OCI-LY3 (cell line): Measurements from ENCODE around the gene PTPRH.
A peak's percentile ranks its signal among the peaks of the same experiment; 100 is the strongest.

Experiments used
- H2AFZ ChIP-seq: fragments of 200-600, 300-600 bp; shearing (Covaris generic); 2 replicates; pipeline ENCODE4 v1.6.0; 2014; ENCODE audit warnings: antibody characterized with exemption, low read depth, low read length
- H3K27ac ChIP-seq: fragments of 200-600, 300-600 bp; sonication (generic); 2 replicates; pipeline ENCODE4 v1.5.1; 2014; ENCODE audit warnings: mild to moderate bottlenecking, low read length, moderate library complexity, mixed read lengths
- H3K27me3 ChIP-seq: fragments of 200-600, 300-600 bp; sonication (generic); 2 replicates; pipeline ENCODE4 v1.6.1; 2014; ENCODE audit warnings: low read depth, low read length, mixed read lengths
- H3K36me3 ChIP-seq: fragments of 200-600, 300-600 bp; sonication (generic); replicated peaks from 2 replicates; pipeline ENCODE3; 2014; ENCODE audit warnings: low read depth, low read length, mixed read lengths
- H3K4me1 ChIP-seq: fragments of 300-600, 200-600 bp; sonication (generic); 2 replicates; pipeline ENCODE4 v1.6.1; 2014; ENCODE audit warnings: low read length, mixed read lengths
- H3K4me2 ChIP-seq: fragments of 200-600, 300-600 bp; sonication (generic); 2 replicates; pipeline ENCODE4 v1.6.1; 2014; ENCODE audit warnings: low read length, mixed read lengths
- H3K4me3 ChIP-seq: fragments of 300-600, 200-600 bp; sonication (generic); 2 replicates; pipeline ENCODE4 v1.5.1; 2014; ENCODE audit warnings: antibody characterized with exemption, mild to moderate bottlenecking, low read length, moderate library complexity
- H3K79me2 ChIP-seq: fragments of 300-600, 200-600 bp; shearing (Covaris generic); 2 replicates; pipeline ENCODE4 v1.6.1; 2014; ENCODE audit warnings: mild to moderate bottlenecking, low read length, mixed read lengths
- H3K9ac ChIP-seq: fragments of 300-600, 200-600 bp; shearing (Covaris generic); 2 replicates; pipeline ENCODE4 v1.6.0; 2014; ENCODE audit warnings: mild to moderate bottlenecking, low read length, moderate library complexity
- H3K9me3 ChIP-seq: fragments of 200-600, 300-600 bp; shearing (Covaris generic); 2 replicates; pipeline ENCODE4 v1.6.1; 2014; ENCODE audit warnings: low read length, mixed read lengths; ENCODE audit not compliant: insufficient read depth
- H4K20me1 ChIP-seq: fragments of 200-600, 300-600 bp; sonication (generic); 2 replicates; pipeline ENCODE4 v1.6.1; 2016; ENCODE audit warnings: low read length, mixed read lengths; ENCODE audit not compliant: insufficient read depth
- CTCF ChIP-seq: fragments of 200-600, 300-600 bp; sonication (generic); IDR thresholded peaks from 2 replicates; pipeline ENCODE4 v1.5.1; 2014; ENCODE audit warnings: antibody characterized with exemption, low read length, low read depth
- EZH2phosphoT487 ChIP-seq: fragments of 200-600 bp; shearing (Covaris generic); IDR thresholded peaks from 2 replicates; pipeline ENCODE4 v1.6.1; 2018; ENCODE audit warnings: antibody characterized with exemption, mixed run types, low read depth

The PTPRH gene

GRCh38 chr19:55208880-55209692 is at the start of gene PTPRH:
Gene PTPRH, minus strand, starts transcription at chr19:55209501. Its CDS starts 68 bp downstream, at chr19:55209433.
- Histone ChIP-seq H3K79me2 (no peaks in the 10 kb centered on the region), H3K9ac (no peak within 1 kb of the TSS), H3K4me3 (no peak within 1 kb of the TSS), H4K20me1 (no peaks in the 10 kb centered on the region), H3K36me3 (no peaks in the 10 kb centered on the region), H3K27ac (no peak within 1 kb of the TSS), H2AFZ (no peak within 1 kb of the TSS), H3K27me3 (peaks cover 7% of the 10 kb centered on the region), H3K4me2 (no peak within 1 kb of the TSS; the same call in 1 of the 2 replicates), H3K4me1 (no peaks in the 10 kb centered on the region), H3K9me3 (peaks cover 7% of the 10 kb centered on the region)
- no peak for TF ChIP-seq EZH2phosphoT487
- TF ChIP-seq CTCF = no peak

GRCh38 chr19:55258476-55258827 is 49.2 kb upstream of the PTPRH start:
- TF ChIP-seq CTCF (no peak), EZH2phosphoT487 (no peak)
- Histone ChIP-seq H2AFZ (no peak overlapping the region), H3K9me3 (no peaks in the 10 kb centered on the region), H3K27me3 (no peaks in the 10 kb centered on the region), H3K9ac (peak overlapping the region; percentile 99), H3K4me3 (peak overlapping the region; percentile 97), H4K20me1 (peaks cover 25% of the 10 kb centered on the region), H3K4me1 (peaks cover 34% of the 10 kb centered on the region), H3K27ac (peak overlapping the region; percentile 99), H3K36me3 (peaks cover 35% of the 10 kb centered on the region), H3K79me2 (peaks cover 62% of the 10 kb centered on the region), H3K4me2 (peak overlapping the region; percentile 100)

- Histone ChIP-seq H3K27ac (peak overlapping the region; percentile 99), H3K9me3 (no peaks in the 10 kb centered on the region), H3K9ac (peak overlapping the region; percentile 99), H3K4me1 (peaks cover 41% of the 10 kb centered on the region), H4K20me1 (peaks cover 31% of the 10 kb centered on the region), H2AFZ (no peak overlapping the region), H3K4me3 (peak overlapping the region; percentile 97), H3K79me2 (peaks cover 69% of the 10 kb centered on the region), H3K27me3 (no peaks in the 10 kb centered on the region), H3K36me3 (peaks cover 41% of the 10 kb centered on the region), H3K4me2 (peak overlapping the region; percentile 100)
- no peak for TF ChIP-seq EZH2phosphoT487
- no peak for TF ChIP-seq CTCF
Observed at GRCh38 chr19:55257461-55258420, 48.4 kb upstream of the PTPRH start.
